Calu3 (cell line): ENCODE data around the gene ZNF195. TPM values are rescaled to one million over a fixed set of nuclear protein-coding genes. Genes with fewer than 3 reads are reported as not detected.
"Not testable (repeated sequence)": the region's sequence is repeated elsewhere in the genome, so short reads cannot be mapped to it uniquely, and the experiment has no call there.

ENCODE experiments used
- BruUV-seq: library from RNA; stranded (reverse); fragments of 400-500 nt; replicated peaks from 2 replicates; lab custom pipeline; 2021; lab: Mats Ljungman, UMichigan
- CTCF ChIA-PET: fragments of 300-600 bp; sonication (Branson Sonifier 250); formaldehyde crosslinking; loops from one replicate; lab custom pipeline; 2022; ENCODE audit warnings: antibody characterized with exemption; lab: Charles Lee
- DNase-seq: peaks from one replicate; pipeline ENCODE4 v3.0.0; 2022
- H3K27ac Mint-ChIP-seq: one replicate; pipeline ENCODE4 v1.8.0; 2022; ENCODE audit warnings: mixed read lengths; ENCODE audit not compliant: unreplicated experiment
- H3K27me3 Mint-ChIP-seq: one replicate; pipeline ENCODE4 v1.8.0; 2022; ENCODE audit warnings: mixed read lengths; ENCODE audit not compliant: unreplicated experiment
- H3K36me3 Mint-ChIP-seq: one replicate; pipeline ENCODE4 v1.8.0; 2022; ENCODE audit warnings: mild to moderate bottlenecking, moderate library complexity, mixed read lengths; ENCODE audit not compliant: insufficient read depth, unreplicated experiment
- H3K4me1 Mint-ChIP-seq: one replicate; pipeline ENCODE4 v1.8.0; 2022; ENCODE audit warnings: mild to moderate bottlenecking, low read depth, mixed read lengths; ENCODE audit not compliant: unreplicated experiment
- H3K4me3 Mint-ChIP-seq: one replicate; pipeline ENCODE4 v1.8.0; 2022; ENCODE audit warnings: mild to moderate bottlenecking, low read depth, moderate library complexity, mixed read lengths; ENCODE audit not compliant: unreplicated experiment
- H3K9me3 Mint-ChIP-seq: one replicate; pipeline ENCODE4 v1.8.0; 2022; ENCODE audit warnings: low read depth, mixed read lengths; ENCODE audit not compliant: unreplicated experiment
- CTCF ChIP-seq: fragments of 200-600 bp; IDR thresholded peaks from one replicate; pipeline ENCODE4 v1.8.0; 2022; ENCODE audit warnings: antibody characterized with exemption; ENCODE audit not compliant: unreplicated experiment
- intact Hi-C: fragments of 100-400 bp; cut with micrococcal nuclease; formaldehyde crosslinking; loops from one replicate; pipeline ENCODE4 v1.10.0; 2022; ENCODE audit not compliant: unreplicated experiment
- total RNA-seq: library from RNA; stranded (reverse); gene quantifications from 2 replicates; pipeline ENCODE4 v1.2.3, GENCODE V29; 2022

ZNF195 gene
- total RNA-seq, 1 experiment from 2014 or later, result 66.0 TPM

DNA sequence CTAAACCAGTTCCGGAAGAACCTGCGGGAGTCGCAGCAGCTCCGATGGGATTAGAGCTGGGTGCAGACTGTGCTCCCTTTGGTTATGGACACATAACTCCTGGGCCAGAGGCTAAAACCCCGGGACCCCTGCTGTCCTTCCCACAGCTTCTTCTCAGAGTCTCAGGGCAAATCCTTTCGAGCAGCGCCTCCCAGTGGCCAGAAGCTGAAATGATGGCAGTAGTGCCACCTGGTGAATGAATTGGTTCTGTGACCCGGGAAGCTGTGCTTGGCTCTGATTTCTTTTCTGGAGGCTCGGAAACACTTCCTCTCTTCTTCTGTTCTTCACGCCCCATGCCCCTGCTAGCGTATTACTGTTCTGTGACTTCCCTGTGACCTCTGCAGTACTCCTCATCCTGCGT is 29.8 kb upstream of the ZNF195 start:
- peak; percentile 78 for DNase-seq
- H3K4me3 Mint-ChIP-seq, intact Hi-C loops, BruUV-seq, H3K9me3 Mint-ChIP-seq, H3K36me3 Mint-ChIP-seq, H3K27ac Mint-ChIP-seq: not testable (repeated sequence)
- H3K4me1 Mint-ChIP-seq, result peaks cover 14% of the 10 kb centered on the region
- CTCF ChIA-PET, result interaction anchor here (0.8 to 1.5 kb wide), 8 partner anchors 30 to 478 kb away, joined by 3 to 8 read pairs (median 4); partner anchors contain the start of gene ZNF195
- TF ChIP-seq CTCF, result peak; percentile 85
- H3K27me3 Mint-ChIP-seq, result peaks cover 10% of the 10 kb centered on the region

- DNase-seq, BruUV-seq, H3K4me3 Mint-ChIP-seq, H3K9me3 Mint-ChIP-seq, H3K36me3 Mint-ChIP-seq, intact Hi-C loops, H3K27ac Mint-ChIP-seq: not testable (repeated sequence)
- H3K27me3 Mint-ChIP-seq, result peaks cover 10% of the 10 kb centered on the region
- CTCF ChIA-PET, result interaction anchor here (0.8 to 1.5 kb wide), 8 partner anchors 29 to 478 kb away, joined by 3 to 8 read pairs (median 4); partner anchors contain the start of gene ZNF195
- H3K4me1 Mint-ChIP-seq, result peaks cover 14% of the 10 kb centered on the region
Observed at GRCh38 chr11:3408058-3408605, 29.2 kb upstream of the ZNF195 start.

DNA sequence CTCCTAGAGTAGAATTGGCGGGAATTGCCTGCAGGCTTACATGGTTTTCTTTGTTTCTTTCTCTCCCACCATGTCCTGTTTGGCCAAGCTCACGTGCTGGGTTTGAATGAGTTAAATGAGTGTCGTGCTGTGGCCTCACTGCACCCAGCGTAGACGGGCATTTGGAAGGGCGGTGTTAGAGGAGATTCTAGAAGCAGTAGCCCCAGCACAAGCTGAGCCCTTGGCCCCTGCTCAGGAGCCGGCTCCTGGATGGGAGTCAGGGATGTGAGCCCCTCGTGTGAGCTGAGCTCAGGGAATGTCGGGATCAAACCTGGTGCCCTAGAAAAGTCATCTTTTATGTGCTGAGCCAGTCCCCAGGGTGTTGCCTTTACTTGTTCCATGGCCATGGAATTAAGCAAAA is 28.0 kb upstream of the ZNF195 start:
- Mint-ChIP-seq H3K4me1 (peaks cover 14% of the 10 kb centered on the region), H3K27me3 (peaks cover 10% of the 10 kb centered on the region)
- CTCF ChIA-PET, BruUV-seq, H3K9me3 Mint-ChIP-seq, DNase-seq, intact Hi-C loops, H3K36me3 Mint-ChIP-seq, H3K4me3 Mint-ChIP-seq, H3K27ac Mint-ChIP-seq: not testable (repeated sequence)

GRCh38 chr11:3406223-3406875 is 27.4 kb upstream of the ZNF195 start:
- Mint-ChIP-seq H3K4me1 (peaks cover 14% of the 10 kb centered on the region), H3K27me3 (peaks cover 10% of the 10 kb centered on the region)
- H3K4me3 Mint-ChIP-seq, H3K27ac Mint-ChIP-seq, H3K9me3 Mint-ChIP-seq, BruUV-seq, H3K36me3 Mint-ChIP-seq, CTCF ChIA-PET, intact Hi-C loops, DNase-seq: not testable (repeated sequence)

DNA sequence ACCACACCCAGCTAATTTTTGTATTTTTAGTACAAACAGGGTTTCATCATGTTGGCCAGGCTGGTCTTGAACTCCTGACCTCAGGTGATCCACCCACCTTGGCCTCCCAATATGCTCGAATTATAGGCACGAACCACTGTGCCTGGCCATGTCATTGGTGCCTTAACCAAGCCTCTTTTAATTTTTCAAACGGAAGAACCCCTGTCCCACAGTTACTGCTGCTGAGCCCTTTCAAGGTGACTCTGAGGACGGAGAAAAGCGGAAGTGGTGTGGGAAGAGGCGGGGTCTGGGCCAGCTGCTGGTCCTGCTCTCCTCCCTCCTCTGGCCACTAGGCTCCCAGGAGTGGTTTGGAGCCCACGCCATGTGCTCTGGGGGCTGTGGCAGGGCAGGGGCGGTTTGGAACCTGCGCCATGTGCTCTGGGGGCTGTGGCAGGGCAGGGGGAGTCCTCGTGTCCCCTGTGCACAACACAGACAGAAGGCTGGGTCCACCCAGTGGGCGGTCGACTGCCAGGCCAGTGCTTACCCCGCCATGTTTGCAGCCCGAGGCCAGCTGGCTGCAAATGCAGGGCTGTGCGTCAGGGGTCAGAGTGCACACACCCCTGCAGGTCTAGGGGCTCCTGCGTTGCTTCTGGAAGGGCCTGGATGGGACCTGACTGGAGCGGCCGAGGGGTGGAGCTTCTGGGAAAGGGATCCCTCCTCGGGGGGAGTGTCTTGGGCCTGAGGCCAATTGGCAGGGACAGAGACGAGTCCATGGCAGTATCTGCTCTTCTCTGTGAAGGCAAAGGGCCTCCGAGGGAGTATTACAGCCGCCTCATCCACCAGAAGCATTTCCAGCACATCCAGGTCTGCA is 25.4 kb upstream of the ZNF195 start:
- H3K36me3 Mint-ChIP-seq, H3K9me3 Mint-ChIP-seq, BruUV-seq, CTCF ChIA-PET, H3K4me3 Mint-ChIP-seq, intact Hi-C loops, H3K27ac Mint-ChIP-seq, DNase-seq: not testable (repeated sequence)
- Mint-ChIP-seq H3K4me1 (peaks cover 14% of the 10 kb centered on the region), H3K27me3 (peaks cover 10% of the 10 kb centered on the region)

DNA sequence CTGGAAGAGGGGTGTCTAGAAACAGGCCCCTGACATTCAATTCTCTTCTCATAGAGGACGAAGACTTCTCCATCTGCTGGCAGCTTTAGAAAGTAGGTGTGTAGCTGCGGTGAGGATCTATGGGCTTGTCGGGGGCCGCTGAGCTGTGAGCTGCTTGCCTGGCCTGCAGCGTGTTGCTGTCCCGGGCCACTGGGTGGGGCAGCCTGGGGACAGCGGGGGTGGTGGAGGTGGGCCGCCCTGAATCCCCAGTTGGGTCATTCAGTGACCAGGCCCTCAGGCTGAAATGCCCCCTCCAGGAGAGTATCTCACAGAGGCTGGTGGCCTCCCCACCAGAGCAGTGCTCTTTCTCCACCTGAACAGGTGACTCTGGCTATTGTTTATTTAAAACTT is 23.9 kb upstream of the ZNF195 start:
- H3K9me3 Mint-ChIP-seq, H3K27ac Mint-ChIP-seq, DNase-seq, H3K27me3 Mint-ChIP-seq, H3K4me3 Mint-ChIP-seq, BruUV-seq, intact Hi-C loops, CTCF ChIA-PET, H3K4me1 Mint-ChIP-seq, H3K36me3 Mint-ChIP-seq: not testable (repeated sequence)

DNA sequence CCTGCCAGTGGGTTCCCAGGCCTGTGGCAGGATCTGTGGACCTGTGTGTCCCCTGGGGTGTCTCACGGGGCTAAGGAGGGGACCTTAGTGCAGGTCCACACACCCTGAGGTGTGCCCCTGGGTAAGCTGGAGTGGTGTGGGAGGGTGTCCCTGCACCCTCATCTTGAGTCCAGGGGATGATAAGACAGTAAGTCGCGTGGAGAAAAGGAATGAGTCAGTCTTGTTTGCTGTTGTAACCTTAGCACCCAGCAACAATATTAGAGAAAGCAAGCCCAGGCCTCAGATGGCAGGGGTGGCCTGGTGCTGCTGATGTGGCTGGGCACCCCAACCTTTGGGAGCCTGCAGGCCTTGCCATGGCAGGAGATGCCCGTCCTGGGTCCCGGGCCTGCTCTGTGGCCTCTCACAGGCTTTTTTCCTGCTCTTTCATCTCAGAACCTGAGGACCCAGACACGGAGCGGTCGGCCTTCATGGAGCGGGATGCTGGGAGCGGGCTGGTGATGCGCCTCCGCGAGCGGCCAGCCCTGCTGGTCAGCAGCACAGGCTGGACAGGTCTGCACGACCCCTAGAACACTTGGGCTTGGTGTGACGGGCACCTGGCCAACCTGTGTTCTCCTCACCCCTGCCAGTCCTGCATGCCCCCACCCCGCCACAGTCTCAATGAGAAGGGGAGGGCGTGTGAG is 23.4 kb upstream of the ZNF195 start:
- H3K36me3 Mint-ChIP-seq, H3K27me3 Mint-ChIP-seq, CTCF ChIA-PET, H3K27ac Mint-ChIP-seq, H3K4me3 Mint-ChIP-seq, intact Hi-C loops, DNase-seq, H3K4me1 Mint-ChIP-seq, H3K9me3 Mint-ChIP-seq, BruUV-seq: not testable (repeated sequence)

DNA sequence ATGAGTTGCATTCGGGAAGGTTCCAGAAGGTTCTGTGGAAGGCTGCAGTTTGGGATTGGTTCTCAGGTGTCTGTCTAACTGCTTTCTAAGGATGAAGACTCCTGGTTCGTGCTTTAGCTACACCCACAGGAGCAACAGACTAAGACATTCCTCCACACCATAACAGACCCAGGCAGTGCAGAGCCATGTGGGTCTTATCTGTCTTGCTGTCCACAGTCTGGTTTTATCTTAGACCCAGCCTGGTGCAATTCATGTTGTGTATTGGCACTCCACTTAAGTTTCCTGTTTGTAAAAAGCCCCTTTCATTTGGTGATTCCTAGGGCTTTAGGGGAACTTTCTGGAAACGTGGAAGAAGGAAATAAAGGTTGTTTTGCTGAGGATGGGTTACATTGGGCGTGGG is 22.1 kb upstream of the ZNF195 start:
- H3K9me3 Mint-ChIP-seq, H3K4me3 Mint-ChIP-seq, BruUV-seq, intact Hi-C loops, CTCF ChIA-PET, H3K27ac Mint-ChIP-seq, H3K4me1 Mint-ChIP-seq, DNase-seq, H3K27me3 Mint-ChIP-seq, H3K36me3 Mint-ChIP-seq: not testable (repeated sequence)
